HG02678 (cell line): ENCODE measurements around the gene DUSP28.
"Not testable (repeated sequence)": the region's sequence is repeated elsewhere in the genome, so short reads cannot be mapped to it uniquely, and the experiment has no call there.

ENCODE experiments used
- ATAC-seq: cut with Tn5 transposase; IDR thresholded peaks from one replicate; pipeline ENCODE4 v1.9.1; 2021; ENCODE audit warnings: mild to moderate bottlenecking, moderate library complexity; ENCODE audit not compliant: unreplicated experiment

DUSP28 gene

GRCh38 chr2:240526521-240526920, 33.6 kb upstream of the DUSP28 start:
- ATAC-seq = no peak

- no peak for ATAC-seq
Measured at GRCh38 chr2:240527153-240527750, 32.9 kb upstream of the DUSP28 start.

- ATAC-seq = no peak
Measured at GRCh38 chr2:240528406-240529040, 31.6 kb upstream of the DUSP28 start.

- ATAC-seq = no peak
Measured at GRCh38 chr2:240529344-240529999, 30.7 kb upstream of the DUSP28 start.

GRCh38 chr2:240530181-240530580, 30.0 kb upstream of the DUSP28 start:
- ATAC-seq = no peak

GRCh38 chr2:240531038-240531437, 29.1 kb upstream of the DUSP28 start:
- ATAC-seq = no peak

- no peak for ATAC-seq
Measured at GRCh38 chr2:240532031-240532775, 28.0 kb upstream of the DUSP28 start.

- ATAC-seq = no peak
Measured at GRCh38 chr2:240538031-240538780, 22.0 kb upstream of the DUSP28 start.

GRCh38 chr2:240539101-240539500, 21.1 kb upstream of the DUSP28 start:
- ATAC-seq = not testable (repeated sequence)

- no peak for ATAC-seq
Measured at GRCh38 chr2:240539906-240540305, 20.3 kb upstream of the DUSP28 start.

- no peak for ATAC-seq
Measured at GRCh38 chr2:240551288-240551687, 8.9 kb upstream of the DUSP28 start.

- ATAC-seq = no peak
Measured at GRCh38 chr2:240551811-240552210, 8.3 kb upstream of the DUSP28 start.

- no peak for ATAC-seq
Measured at GRCh38 chr2:240553956-240554480, 6.1 kb upstream of the DUSP28 start.

GRCh38 chr2:240554767-240555493, 5.2 kb upstream of the DUSP28 start:
- no peak for ATAC-seq

GRCh38 chr2:240555541-240556250, 4.5 kb upstream of the DUSP28 start:
- no peak for ATAC-seq

- ATAC-seq = no peak
Measured at GRCh38 chr2:240556553-240557100, 3.5 kb upstream of the DUSP28 start.

GRCh38 chr2:240557101-240557751, 2.9 kb upstream of the DUSP28 start:
- ATAC-seq = no peak

- no peak for ATAC-seq
Measured at GRCh38 chr2:240557808-240558207, 2.3 kb upstream of the DUSP28 start, which contains the start of gene ANKMY1. ANKMY1 (minus strand) TSS chr2:240557988; CDS start chr2:240557335, 653 bp downstream.
